ENCODE data around the gene ZIC4.

ZIC4 gene

GRCh38 chr3:147343926-147344325 lies 62.4 kb downstream of the ZIC4 start:
- no peak for DNase-seq (ENCODE audit: low read depth)

DNA sequence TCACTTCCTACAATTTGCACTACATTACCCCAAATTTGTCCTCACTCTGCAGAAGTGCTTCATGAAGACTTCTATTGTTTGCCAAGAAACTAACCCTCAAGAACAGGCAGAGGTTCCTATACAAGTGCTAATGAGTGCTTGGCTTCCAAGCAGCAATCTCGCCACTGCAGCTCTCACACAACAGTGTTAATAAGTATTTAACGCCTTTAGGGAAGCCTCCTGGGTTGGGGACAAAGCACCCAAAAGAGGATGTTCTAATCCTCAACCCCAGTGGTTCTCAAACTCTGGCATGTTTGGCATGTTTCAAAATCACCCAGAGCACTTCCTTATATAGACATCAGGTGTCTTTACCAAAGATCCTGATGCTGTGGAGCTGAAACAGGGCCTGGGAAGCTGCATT lies 64.6 kb downstream of the ZIC4 start:
- DNase-seq (ENCODE audit: low read depth) = no peak

DNA sequence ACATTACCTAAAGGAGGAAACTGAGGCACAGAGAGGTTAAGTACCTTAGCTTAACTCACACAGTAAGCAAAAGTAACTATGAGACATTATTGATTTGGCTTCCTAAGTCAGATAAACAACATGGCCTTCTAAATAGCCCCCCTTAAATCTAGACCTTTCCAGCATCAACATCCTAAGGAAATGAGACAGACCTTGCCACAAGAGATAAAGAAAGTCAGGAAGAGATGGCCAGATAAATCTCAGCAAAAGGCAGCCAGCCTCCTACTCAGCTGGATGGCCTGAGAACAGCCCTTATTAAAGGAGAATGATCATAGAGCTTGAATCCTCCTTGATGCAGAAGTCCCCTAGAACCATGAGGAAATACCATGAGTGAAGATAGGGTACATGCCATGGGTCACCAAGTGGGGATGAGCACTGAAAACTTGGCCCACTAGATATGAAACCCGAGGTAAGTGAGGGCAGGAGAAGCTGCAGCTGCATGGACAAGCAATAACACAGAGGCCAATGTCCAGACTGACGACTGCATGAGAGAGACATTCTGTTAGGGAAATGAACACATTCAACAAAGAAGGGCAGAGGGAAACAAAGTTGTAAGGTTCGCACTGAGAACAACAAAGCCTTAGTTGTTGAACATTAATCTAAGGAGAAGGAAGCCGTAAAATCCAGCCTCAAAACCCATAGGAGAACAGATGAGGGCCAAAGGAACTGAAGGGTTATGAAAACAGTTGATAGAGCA lies 69.6 kb downstream of the ZIC4 start:
- no peak for DNase-seq (ENCODE audit: low read depth)

All from activated gamma-delta T cell treated with anti-CD3 and anti-CD28 coated beads, Interleukin-2, amount 50 U/mL, for 16 hours (primary cell).